GM21367 (cell line): ENCODE measurements around the gene TMEM256.
"Not testable (repeated sequence)": the region's sequence is repeated elsewhere in the genome, so short reads cannot be mapped to it uniquely, and the experiment has no call there.

Source experiments
- ATAC-seq: cut with Tn5 transposase; IDR thresholded peaks from one replicate; pipeline ENCODE4 v1.9.1; 2021; ENCODE audit not compliant: unreplicated experiment

TMEM256 gene

GRCh38 chr17:7384489-7385081 is 19.3 kb downstream of the TMEM256 start:
- no peak for ATAC-seq

- no peak for ATAC-seq
Observed at GRCh38 chr17:7383742-7384488, 20.0 kb downstream of the TMEM256 start.

GRCh38 chr17:7383371-7383741 is 20.5 kb downstream of the TMEM256 start:
- no peak for ATAC-seq

GRCh38 chr17:7382901-7383300 is 21.0 kb downstream of the TMEM256 start:
- no peak for ATAC-seq

- no peak for ATAC-seq
Observed at GRCh38 chr17:7380855-7381683, 22.8 kb downstream of the TMEM256 start, which contains the start of gene TNK1. TSS of gene TNK1 (plus strand) at chr17:7381089. CDS start at chr17:7382927, 1,838 bp downstream.

- ATAC-seq, result no peak
Observed at GRCh38 chr17:7380321-7380720, 23.6 kb downstream of the TMEM256 start.

- ATAC-seq, result no peak
Observed at GRCh38 chr17:7379134-7379533, 24.8 kb downstream of the TMEM256 start.

- ATAC-seq, result no peak
Observed at GRCh38 chr17:7374353-7374752, 29.5 kb downstream of the TMEM256 start.

GRCh38 chr17:7370853-7371252 is 33.0 kb downstream of the TMEM256 start:
- ATAC-seq, result no peak

GRCh38 chr17:7369825-7370224 is 34.1 kb downstream of the TMEM256 start:
- no peak for ATAC-seq

GRCh38 chr17:7368599-7368994 is 35.3 kb downstream of the TMEM256 start:
- not testable (repeated sequence) for ATAC-seq

- ATAC-seq, result no peak
Observed at GRCh38 chr17:7367918-7368598, 35.8 kb downstream of the TMEM256 start.

GRCh38 chr17:7367083-7367482 is 36.8 kb downstream of the TMEM256 start:
- no peak for ATAC-seq

- ATAC-seq, result not testable (repeated sequence)
Observed at GRCh38 chr17:7365963-7366362, 37.9 kb downstream of the TMEM256 start.

GRCh38 chr17:7363311-7363710 is 40.6 kb downstream of the TMEM256 start:
- no peak for ATAC-seq

GRCh38 chr17:7361906-7362305 is 42.0 kb downstream of the TMEM256 start:
- no peak for ATAC-seq

GRCh38 chr17:7357381-7357780 is 46.5 kb downstream of the TMEM256 start:
- no peak for ATAC-seq

- ATAC-seq, result no peak
Observed at GRCh38 chr17:7356756-7357155, 47.1 kb downstream of the TMEM256 start.

- ATAC-seq, result no peak
Observed at GRCh38 chr17:7356072-7356549, 47.8 kb downstream of the TMEM256 start.

- ATAC-seq, result no peak
Observed at GRCh38 chr17:7355573-7355972, 48.3 kb downstream of the TMEM256 start.

GRCh38 chr17:7355053-7355452 is 48.8 kb downstream of the TMEM256 start, which contains the start of gene TMEM95:
TSS of gene TMEM95 (plus strand) at chr17:7355156. CDS start at chr17:7355205, 49 bp downstream.
- ATAC-seq, result no peak
